Measurements from ENCODE around the gene ZNF526.
"Not testable (repeated sequence)": the region's sequence is repeated elsewhere in the genome, so short reads cannot be mapped to it uniquely, and the experiment has no call there.

The ZNF526 gene

GRCh38 chr19:42246922-42247639, 27.0 kb downstream of the ZNF526 start:
- no peak for DNase-seq

DNA sequence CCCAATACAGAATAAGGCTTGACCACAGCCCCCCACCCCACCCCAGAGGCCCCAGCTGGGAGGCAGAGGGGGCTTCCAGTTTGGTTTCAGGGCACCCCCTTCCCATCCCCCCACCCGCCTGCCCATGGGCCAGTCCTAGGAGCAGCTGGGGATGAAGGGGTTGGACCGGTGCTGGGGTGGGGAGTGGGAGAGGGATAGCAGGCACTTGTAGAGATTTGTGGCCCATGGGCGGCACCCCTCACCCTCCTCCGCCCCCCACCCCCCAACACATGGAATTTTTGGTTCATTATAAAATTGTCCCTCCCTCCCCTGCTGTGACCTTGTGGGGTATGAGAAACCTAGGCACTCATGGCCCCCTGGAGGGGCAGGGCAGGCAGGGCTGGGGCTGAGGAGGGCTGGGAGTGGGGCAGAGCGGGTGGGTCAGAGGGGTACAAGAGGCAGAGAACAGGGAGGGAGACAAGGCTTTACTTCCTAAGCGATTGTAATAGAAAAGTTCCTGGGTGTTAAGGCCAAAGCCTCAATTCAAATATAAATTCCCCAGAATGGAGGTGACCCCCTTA, 27.6 kb downstream of the ZNF526 start:
- no peak for DNase-seq

DNA sequence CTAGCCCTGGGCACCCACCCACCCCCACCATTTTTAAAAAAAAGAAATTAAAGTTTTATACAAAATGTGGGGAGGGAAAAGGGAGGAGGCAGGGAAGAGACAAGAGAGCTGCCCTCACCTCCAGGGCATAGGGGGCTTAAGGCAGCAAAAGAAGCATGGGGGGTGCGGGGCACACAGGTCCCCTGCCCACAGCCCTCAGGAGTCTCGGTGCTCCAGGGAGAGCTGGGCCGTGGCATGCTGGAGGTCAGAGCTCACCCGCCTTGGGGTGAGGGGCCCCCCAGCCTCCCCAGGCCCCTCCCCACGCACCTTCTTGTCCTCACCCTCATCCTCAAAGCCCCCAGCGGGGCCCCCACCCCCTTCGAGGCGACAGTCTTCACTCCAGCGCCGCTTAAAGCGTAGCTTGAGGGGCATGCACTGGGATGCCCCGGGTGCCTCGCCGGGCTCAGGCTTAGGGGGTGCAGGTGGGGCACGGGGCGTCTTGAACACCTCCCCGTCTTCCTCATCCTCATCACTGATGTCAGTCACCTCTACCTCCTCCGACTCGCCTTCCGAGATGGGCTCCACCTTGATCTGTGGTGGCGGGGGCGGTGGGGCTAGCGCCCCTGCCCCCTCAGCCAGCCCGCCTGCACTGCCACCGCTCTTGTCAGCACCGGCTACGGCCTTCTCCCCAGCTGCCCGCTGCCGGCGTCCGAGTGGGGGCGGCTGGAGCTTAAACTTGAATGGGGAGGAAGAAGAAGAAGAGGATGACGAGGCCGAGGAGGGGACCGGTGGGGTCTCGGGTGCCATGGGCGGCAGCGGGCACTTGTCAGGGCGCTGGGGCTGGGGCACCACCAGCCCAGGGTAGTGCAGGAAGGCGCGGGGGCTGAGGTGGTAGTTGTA, 28.4 kb downstream of the ZNF526 start:
- DNase-seq = no peak

DNA sequence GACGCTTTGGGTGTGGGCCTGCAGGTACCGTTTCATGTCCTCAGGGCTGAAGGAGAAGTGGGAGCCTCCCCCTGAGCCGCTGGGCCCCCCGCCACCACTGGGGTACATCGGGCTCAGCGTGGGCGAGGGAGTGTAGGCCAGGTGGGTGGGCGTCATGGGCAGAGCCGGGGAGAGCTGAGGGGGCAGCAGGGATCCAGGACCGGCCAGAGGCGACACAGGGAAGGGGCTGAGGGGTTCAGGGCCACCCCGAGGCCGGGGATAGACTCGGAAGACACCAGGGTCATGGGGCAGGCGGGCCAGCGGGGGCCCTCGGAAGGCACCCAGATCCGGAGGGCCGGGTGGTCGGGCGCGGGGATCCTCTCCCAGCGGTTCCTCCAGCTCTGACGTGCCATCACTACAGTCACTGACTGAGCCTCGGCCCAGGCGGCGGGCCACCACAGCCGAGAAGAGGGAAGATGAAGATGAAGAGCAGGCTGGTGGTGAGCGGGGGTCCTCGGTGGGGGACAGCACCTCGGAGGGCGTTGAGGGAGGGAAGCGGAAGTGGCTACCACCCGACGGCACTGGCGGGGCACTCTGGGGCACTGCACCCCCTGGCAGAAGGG, 29.1 kb downstream of the ZNF526 start:
- DNase-seq = no peak

DNA sequence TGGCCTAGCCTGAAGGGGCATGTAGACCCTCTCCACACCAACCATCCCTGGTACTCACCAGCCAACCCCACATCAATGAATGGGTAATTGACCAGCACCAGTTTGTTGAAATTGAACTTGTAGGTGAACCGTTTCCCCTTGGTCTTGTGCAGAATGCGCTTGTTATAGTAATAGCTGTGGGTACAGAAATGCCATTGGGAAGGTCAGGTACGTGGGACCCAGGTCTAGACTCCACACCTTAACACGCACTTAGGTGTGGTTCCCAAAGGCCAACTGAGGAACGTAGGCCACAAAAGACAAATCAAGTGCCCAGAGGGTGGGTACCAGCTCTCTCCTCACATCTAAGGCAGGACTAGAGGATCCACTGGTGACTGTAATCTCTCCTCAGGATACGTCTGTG, 29.7 kb downstream of the ZNF526 start:
- no peak for DNase-seq

DNA sequence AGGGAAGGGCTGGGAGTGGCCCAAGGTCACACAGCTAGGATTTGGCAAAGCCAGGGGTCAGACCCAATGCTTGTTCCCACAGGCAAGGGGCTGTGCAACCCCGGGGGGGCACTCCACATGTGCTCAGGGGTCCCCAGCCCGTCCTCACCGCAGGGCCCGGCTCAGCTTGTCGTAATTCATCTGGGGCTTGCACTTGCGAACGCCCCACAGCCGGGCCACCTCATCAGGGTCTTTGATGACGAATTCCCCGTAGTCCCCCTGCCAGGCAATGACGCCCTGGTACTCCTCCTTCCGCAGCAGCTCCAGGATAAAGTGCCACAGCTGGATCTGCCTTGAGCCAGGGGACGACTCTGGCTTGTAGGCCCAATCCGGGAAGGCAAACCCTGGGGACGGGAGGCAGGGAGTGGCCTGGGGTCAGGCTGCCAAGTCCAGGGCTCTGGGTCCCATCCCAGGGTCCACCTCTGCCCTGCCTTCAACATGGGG, 30.1 kb downstream of the ZNF526 start:
- DNase-seq = no peak

DNA sequence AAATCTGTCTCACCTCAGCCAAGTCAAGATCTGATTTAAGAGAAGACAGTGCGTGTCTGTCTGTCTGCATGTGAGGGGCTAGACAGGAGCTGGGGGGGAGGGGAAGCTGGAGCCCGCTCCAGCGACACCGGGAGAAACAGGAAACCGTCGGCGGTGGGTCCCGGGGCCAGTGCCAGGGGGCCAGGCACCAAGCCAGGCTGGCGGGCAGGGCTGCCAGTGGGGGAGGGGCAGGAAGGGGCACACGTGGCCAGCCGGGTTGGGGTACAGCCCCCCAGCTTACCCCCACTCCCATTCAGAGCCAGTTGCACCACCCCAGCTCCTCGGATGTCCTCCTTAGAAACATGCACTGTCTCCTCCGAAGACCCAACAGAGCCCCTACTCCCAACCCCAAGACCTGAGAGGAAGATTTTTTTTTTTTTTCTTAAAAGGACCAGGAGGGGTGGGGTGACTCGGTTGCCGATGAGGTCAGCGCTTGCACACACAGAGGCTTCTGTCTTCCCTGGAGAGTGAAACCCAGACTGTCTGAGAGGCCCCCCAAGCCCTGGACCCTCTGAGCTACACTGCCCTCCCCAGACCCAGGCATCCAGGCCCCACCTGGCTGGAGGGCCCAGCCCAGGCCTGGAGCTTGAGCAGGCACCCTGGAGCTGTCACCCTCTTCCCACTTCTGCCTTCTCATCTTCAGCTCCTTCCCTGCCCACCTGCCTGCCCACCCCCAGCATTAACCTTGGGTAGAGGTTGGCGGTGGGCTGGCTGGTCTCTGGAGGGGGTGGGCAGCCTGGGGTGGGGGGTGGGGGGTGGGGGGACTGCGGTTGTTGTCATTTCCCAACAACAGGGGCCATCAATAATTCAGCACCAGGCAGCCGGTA, 30.8 kb downstream of the ZNF526 start:
- DNase-seq = peak; percentile 34

DNA sequence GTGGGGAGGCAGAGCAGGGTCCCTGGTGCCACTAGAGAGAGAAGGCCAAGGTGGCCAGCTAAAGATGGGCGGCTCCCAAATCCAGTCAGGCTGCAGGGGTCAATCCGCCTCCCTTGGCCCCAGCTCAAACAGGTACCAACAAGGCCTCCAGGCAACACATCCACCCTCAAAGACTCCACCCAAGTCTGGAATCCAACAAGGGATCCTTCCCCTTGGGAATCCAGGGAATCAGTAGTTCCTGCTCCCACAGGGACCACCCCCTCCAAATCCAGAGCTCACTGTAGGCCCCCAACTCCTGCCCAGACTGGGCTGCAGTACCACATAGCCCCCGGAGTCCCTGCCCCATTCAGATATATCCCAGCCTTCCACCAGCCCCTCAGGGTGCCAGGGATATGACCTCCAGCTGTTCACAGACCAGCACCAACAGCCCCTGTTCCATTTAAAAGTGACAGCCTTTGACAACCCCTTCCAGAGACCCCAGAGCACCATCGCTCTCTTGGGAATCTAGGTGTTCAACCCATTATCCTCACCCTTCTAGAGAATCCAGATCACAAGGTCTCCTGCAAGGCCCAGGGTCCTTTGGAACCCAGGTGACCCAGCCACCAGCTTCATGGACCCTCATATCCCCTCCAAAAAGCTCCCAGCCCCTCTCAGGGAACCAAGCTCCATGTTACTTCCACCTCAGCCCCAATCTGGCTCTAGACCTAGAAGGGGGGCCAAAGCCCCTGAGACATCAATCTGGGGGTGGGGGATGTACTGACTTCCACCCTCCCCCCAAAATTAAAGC, 31.7 kb downstream of the ZNF526 start:
- DNase-seq = no peak

DNA sequence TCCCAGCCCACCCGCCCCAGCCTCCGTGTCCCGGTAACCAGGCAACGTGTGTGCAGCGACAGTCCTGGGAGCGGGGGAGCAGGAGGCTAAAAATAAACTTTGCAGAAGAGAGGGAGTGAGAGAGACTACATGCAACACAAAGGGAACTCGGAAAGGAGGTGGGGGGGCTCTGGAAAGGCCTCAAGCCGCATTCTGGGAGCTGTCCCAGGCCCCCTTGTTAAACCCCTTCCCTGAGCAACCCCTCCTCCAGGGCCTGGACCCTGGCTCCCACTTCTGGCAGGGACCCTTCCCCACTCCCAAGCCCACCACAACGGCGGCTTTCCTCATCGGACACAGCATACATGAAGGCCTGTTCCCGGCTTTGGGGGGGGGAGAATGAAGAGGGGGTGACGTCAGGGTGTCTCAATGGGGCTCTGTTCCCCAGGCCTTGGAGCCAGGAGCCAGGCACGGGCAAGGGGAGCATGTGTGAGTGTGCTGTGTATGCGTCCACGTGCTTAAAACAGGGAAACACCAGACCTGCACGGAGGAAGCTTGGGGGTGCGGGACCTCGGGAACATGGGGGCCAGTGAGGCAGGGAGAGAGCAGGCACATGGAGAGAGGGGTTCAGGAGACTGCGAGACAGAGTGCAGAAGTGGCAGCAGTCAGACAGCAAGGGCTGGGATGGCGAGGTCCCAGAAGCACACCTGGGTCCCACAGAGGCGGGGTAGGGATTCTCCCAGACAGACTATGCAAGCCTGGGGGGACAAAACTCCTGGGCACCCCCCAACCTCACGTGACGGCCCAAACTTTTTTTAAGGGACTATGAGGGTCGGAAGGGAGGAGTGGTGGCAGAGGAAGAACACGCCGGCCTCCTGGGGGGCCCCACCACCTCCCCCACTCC, 32.5 kb downstream of the ZNF526 start:
- no peak for DNase-seq

GRCh38 chr19:42253245-42254088, 33.4 kb downstream of the ZNF526 start:
- DNase-seq = peak; percentile 70

- peak; percentile 79 for DNase-seq
Observed at GRCh38 chr19:42254089-42254849, 34.2 kb downstream of the ZNF526 start.

- peak; percentile 96 for DNase-seq
Observed at GRCh38 chr19:42254850-42255765, 35.0 kb downstream of the ZNF526 start, which contains the start of gene ERF. Gene ERF (minus strand): TSS chr19:42255128. CDS start chr19:42254999, 129 bp downstream.

GRCh38 chr19:42255766-42256745, 35.9 kb downstream of the ZNF526 start:
- DNase-seq = no peak

DNA sequence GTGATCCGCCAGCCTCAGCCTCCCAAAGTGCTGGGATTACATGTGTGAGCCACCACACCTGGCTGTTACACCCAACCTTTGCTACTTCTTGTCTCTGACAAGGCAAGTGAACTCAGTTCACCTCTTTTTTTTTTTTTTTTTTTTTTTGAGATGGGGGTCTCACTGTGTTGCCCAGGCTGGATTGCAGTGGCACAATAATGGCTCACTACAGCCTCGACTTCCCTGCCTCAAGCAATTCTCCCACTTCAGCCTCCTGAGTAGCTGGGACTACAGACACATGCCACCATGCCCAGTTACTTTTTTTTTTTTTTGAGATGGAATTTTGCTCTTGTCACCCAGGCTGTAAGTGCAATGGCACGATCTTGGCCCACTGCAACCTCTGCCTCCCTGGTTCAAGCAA, 37.7 kb downstream of the ZNF526 start:
- not testable (repeated sequence) for DNase-seq

DNA sequence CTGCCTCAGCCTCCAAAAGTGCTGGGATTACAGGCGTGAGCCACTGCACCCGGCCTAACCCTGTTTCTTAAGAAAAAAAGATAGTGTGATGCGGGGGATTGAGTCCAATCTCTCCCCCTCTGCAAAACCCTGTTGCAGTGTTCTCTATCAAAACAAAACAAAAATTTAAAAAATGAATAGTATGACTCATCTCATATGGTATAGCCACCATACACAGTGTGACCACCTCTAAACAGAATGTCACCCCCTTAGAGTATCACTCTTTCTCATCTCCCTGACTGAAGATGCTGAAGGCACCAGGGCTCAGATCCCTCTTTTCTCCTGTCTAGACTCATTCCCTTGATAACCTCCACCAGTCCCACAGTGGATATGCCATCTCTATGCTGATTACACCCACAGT, 41.7 kb downstream of the ZNF526 start:
- no peak for DNase-seq

DNA sequence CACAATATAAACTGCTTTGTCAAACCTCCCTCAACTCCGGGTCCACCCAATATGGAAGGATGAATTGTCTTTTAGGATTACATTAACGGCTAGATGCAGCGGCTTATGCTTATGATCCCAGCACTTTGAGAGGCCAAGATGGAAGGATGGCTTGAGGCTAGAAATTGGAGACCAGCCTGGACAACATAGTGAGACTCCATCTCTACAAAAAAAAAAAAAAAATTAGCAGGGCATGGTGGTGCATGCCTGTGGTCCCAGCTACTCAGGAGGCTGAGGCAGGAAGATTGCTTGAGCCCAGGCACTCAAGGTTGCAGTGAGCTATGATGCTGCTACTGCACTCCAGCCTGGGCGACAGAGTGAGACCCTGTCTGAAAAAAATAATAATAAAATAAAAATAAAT, 46.0 kb downstream of the ZNF526 start:
- not testable (repeated sequence) for DNase-seq

Data from activated T-cell treated with anti-CD3 and anti-CD28 coated beads, Interleukin-2, amount 50 U/mL, for 1 hour (primary cell).